Large intestine (tissue), 3 donors: Measurements from ENCODE around the gene CPED1. TPM values are rescaled to one million over a fixed set of nuclear protein-coding genes. Genes with fewer than 3 reads are reported as not detected.
"Not testable (repeated sequence)": the region's sequence is repeated elsewhere in the genome, so short reads cannot be mapped to it uniquely, and the experiment has no call there.

Experiments
- DNase-seq, 2 donors: peaks; one replicate each; pipeline versions ENCODE4 v3.0.0 to v3.0.0-alpha.2; 2013
- H3K27ac ChIP-seq: one replicate; pipeline ENCODE4 v1.5.1; 2013; ENCODE audit warnings: low read length
- H3K27me3 ChIP-seq: 2 replicates; pipeline ENCODE4 v1.6.1; 2013; ENCODE audit warnings: low read length; ENCODE audit not compliant: control insufficient read depth, insufficient read depth
- H3K36me3 ChIP-seq: 2 replicates; pipeline ENCODE4 v1.6.1; 2013; ENCODE audit warnings: low read length; ENCODE audit not compliant: control insufficient read depth, insufficient read depth
- H3K4me1 ChIP-seq: one replicate; pipeline ENCODE4 v1.6.1; 2013; ENCODE audit warnings: low read length; ENCODE audit not compliant: control insufficient read depth, insufficient read depth
- H3K4me3 ChIP-seq: one replicate; pipeline ENCODE4 v1.5.1; 2013; ENCODE audit warnings: low read length
- H3K9me3 ChIP-seq: one replicate; pipeline ENCODE4 v1.6.1; 2013; ENCODE audit warnings: mild to moderate bottlenecking, low read depth, low read length, moderate library complexity; ENCODE audit not compliant: control insufficient read depth
- WGBS: methylation state at CpG from one replicate; pipeline ENCODE4 v1.1.5; 2013; ENCODE audit warnings: low lambda C conversion rate; ENCODE audit not compliant: insufficient coverage; 5-methylcytosine and 5-hydroxymethylcytosine counted together
- polyA plus RNA-seq: library from polyadenylated mRNA; unstranded; fragments of 120-200 nt; gene quantifications from one replicate; pipeline ENCODE4 v1.2.1, GENCODE V29; 2013

CPED1 gene
- polyA plus RNA-seq, 1 donor, result 12.1 TPM

GRCh38 chr7:121180436-121181063 lies 192.0 kb downstream of the CPED1 start:
- H3K4me3 ChIP-seq, result no peak overlapping the region
- no peaks in the 10 kb centered on the region for H3K27me3 ChIP-seq
- WGBS, result 83% methylated on average over 1 of the region's 4 CpGs
- no peaks in the 10 kb centered on the region for H3K36me3 ChIP-seq
- no peak overlapping the region for H3K27ac ChIP-seq
- no peaks in the 10 kb centered on the region for H3K9me3 ChIP-seq
- no peak for DNase-seq
- no peaks in the 10 kb centered on the region for H3K4me1 ChIP-seq

- Histone ChIP-seq H3K27ac (no peak overlapping the region), H3K27me3 (no peaks in the 10 kb centered on the region), H3K36me3 (no peaks in the 10 kb centered on the region), H3K4me3 (no peak overlapping the region), H3K4me1 (no peaks in the 10 kb centered on the region), H3K9me3 (no peaks in the 10 kb centered on the region)
- WGBS, result 80% methylated on average over 1 of the region's 1 CpG
- DNase-seq, result no peak
Measured at GRCh38 chr7:121181357-121181756, 192.8 kb downstream of the CPED1 start.

GRCh38 chr7:121182281-121182680 lies 193.8 kb downstream of the CPED1 start:
- DNase-seq, result no peak

GRCh38 chr7:121182902-121183301 lies 194.4 kb downstream of the CPED1 start:
- no peak for DNase-seq
- H3K4me3 ChIP-seq, result no peak overlapping the region
- H3K27me3 ChIP-seq, result no peaks in the 10 kb centered on the region
- H3K27ac ChIP-seq, result no peak overlapping the region
- no peaks in the 10 kb centered on the region for H3K4me1 ChIP-seq
- no peaks in the 10 kb centered on the region for H3K9me3 ChIP-seq
- H3K36me3 ChIP-seq, result no peaks in the 10 kb centered on the region

More at GRCh38 chr7:121182281-121182680, 193.8 kb downstream of the CPED1 start:
- no peak overlapping the region for H3K4me3 ChIP-seq
- H3K36me3 ChIP-seq, result no peaks in the 10 kb centered on the region
- no peak overlapping the region for H3K27ac ChIP-seq
- H3K9me3 ChIP-seq, result no peaks in the 10 kb centered on the region
- H3K4me1 ChIP-seq, result no peaks in the 10 kb centered on the region
- no peaks in the 10 kb centered on the region for H3K27me3 ChIP-seq

- not testable (repeated sequence) for H3K4me3 ChIP-seq, H3K9me3 ChIP-seq, DNase-seq, H3K27ac ChIP-seq, H3K27me3 ChIP-seq, H3K4me1 ChIP-seq, H3K36me3 ChIP-seq
- no CpG with 5 or more reads among the region's 4 CpGs for WGBS
Measured at GRCh38 chr7:121183883-121184282, 195.4 kb downstream of the CPED1 start.

- Histone ChIP-seq H3K36me3 (no peaks in the 10 kb centered on the region), H3K4me1 (no peaks in the 10 kb centered on the region), H3K9me3 (no peaks in the 10 kb centered on the region), H3K4me3 (no peak overlapping the region), H3K27me3 (no peaks in the 10 kb centered on the region), H3K27ac (no peak overlapping the region)
- no peak for DNase-seq
- WGBS, result no CpG with 5 or more reads among the region's 1 CpG
Measured at GRCh38 chr7:121186746-121187145, 198.2 kb downstream of the CPED1 start.

GRCh38 chr7:121187222-121187621 lies 198.7 kb downstream of the CPED1 start:
- WGBS, result 94% methylated on average over 3 of the region's 3 CpGs
- no peak overlapping the region for H3K27ac ChIP-seq
- no peaks in the 10 kb centered on the region for H3K36me3 ChIP-seq
- no peaks in the 10 kb centered on the region for H3K27me3 ChIP-seq
- no peak overlapping the region for H3K4me3 ChIP-seq
- H3K9me3 ChIP-seq, result no peaks in the 10 kb centered on the region
- no peak for DNase-seq
- no peaks in the 10 kb centered on the region for H3K4me1 ChIP-seq

DNA sequence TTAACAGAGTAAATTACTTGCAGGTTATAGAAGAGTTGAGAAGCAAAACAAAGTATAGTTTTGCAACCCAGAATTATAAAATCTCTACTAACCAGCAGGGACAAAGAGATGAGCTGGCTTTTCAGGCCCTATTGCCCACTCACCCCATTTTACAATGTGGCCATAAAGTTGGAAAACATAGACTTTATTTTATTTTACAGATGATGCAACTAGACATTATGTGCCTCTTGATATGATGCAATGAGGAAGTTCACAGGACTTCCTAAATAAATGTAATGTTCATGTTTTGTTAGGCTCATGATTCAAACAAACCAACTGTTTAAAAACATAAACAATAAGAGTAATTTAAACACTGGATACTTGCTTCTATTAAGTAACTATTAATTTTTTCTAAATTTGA lies 199.2 kb downstream of the CPED1 start:
- no peak for DNase-seq

DNA sequence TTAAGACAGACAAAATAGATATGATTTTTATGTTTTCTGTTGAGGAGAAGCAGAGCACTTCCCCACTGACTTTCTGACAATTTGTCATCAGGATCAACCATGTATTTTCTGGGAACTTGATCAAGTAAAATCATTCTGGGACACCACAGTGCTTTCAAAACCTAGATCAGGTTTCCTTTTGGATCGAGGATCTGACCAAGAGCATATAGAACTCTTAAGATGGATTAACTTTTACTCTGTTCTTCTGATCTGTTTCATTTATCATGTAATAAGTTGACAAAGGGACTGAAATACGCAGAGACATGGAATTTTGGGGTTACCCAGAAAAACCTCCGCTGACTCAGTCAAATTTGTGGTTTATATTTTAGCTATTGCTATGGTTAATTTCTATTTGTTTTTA lies 204.3 kb downstream of the CPED1 start:
- Histone ChIP-seq H3K9me3 (no peaks in the 10 kb centered on the region), H3K27ac (no peak overlapping the region), H3K27me3 (no peaks in the 10 kb centered on the region), H3K4me3 (no peak overlapping the region), H3K36me3 (no peaks in the 10 kb centered on the region), H3K4me1 (no peaks in the 10 kb centered on the region)
- no peak for DNase-seq
- WGBS, result 90% methylated on average over 1 of the region's 3 CpGs

More for the DNA sequence above, 199.2 kb downstream of the CPED1 start:
- Histone ChIP-seq H3K27me3 (no peaks in the 10 kb centered on the region), H3K36me3 (no peaks in the 10 kb centered on the region), H3K4me3 (no peak overlapping the region), H3K27ac (no peak overlapping the region), H3K9me3 (no peaks in the 10 kb centered on the region), H3K4me1 (no peaks in the 10 kb centered on the region)

DNA sequence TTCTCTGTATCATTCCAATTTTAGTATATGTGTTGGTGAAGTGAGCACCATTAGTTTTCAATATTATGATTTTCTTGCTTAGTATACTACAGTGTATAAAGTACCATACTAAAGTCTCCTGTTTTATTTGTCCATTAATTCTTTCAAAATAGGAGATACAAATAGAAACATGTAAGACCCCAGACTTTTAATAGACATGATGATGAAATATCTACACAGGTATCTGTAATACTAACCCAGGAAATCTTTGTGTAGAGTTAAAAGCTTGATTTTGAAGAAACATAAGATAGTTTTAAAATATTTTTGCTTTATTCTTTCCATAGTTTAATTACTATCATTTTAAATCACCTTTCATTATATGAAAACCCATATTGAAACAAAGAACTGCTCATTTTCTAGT lies 206.5 kb downstream of the CPED1 start:
- Histone ChIP-seq H3K36me3 (no peaks in the 10 kb centered on the region), H3K27me3 (no peaks in the 10 kb centered on the region), H3K4me3 (no peak overlapping the region), H3K4me1 (no peaks in the 10 kb centered on the region), H3K27ac (no peak overlapping the region), H3K9me3 (no peaks in the 10 kb centered on the region)
- DNase-seq, result no peak

- Histone ChIP-seq H3K27me3 (no peaks in the 10 kb centered on the region), H3K4me1 (no peaks in the 10 kb centered on the region), H3K27ac (no peak overlapping the region), H3K4me3 (no peak overlapping the region), H3K9me3 (no peaks in the 10 kb centered on the region), H3K36me3 (no peaks in the 10 kb centered on the region)
- DNase-seq, result no peak
- WGBS, result no CpG with 5 or more reads among the region's 3 CpGs
Measured at GRCh38 chr7:121195874-121196273, 207.4 kb downstream of the CPED1 start.
